ENCODE measurements around the gene DCDC2B.

DNA sequence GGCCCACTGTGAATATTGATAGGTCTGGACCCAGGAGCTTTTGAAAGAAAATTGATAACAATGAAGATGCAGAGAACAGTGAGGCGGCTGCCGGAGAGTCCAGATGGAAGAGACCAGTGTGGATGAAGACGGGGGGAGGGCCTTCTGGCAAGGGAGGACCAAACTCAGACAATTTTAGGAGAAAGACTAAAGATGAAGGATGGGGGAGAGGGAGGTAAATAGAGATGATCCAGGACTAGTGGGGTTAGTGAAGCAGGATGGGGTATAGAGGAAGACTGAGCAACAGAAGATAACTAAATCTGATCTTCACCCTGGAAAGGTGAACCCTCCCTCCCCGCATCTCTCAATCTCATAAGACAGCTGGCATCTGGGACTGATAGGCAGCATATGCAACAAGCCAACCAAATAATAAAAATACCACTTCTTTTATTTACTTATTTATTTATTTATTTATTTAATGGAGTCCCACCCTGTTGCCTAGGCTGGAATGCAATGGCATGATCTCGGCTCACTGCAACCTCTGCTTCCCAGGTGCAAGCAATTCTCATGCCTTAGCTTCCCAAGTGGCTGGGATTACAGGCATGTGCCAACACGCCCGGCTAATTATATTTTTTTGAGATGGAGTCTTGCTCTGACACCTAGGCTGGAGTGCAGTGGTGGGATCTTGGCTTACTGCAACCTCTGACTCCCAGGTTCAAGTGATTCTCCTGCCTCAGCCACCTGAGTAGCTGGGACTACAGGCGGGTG is 23.8 kb downstream of the DCDC2B start:
- TF ChIP-seq ELF4 (CRISPR knock-in tag; IDR thresholded peaks at IDR 0.05; ENCODE audit: low read depth) (no peak), RELA (CRISPR knock-in tag; IDR thresholded peaks at IDR 0.05; ENCODE audit: borderline replicate concordance) (no peak), TCF7 (CRISPR knock-in tag; IDR thresholded peaks at IDR 0.05; ENCODE audit: low read depth) (no peak)
- TF ChIP-seq, protein P1, sequence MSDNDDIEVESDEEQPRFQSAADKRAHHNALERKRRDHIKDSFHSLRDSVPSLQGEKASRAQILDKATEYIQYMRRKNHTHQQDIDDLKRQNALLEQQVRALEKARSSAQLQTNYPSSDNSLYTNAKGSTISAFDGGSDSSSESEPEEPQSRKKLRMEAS (CRISPR knock-in tag; IDR thresholded peaks at IDR 0.05) = no peak
